NCI-H69 (cell line): ENCODE measurements around the gene ARL11.

Experiments used
- DNase-seq: peaks from one replicate; lab custom pipeline; 2025; lab: John Stamatoyannopoulos, UW

ARL11 gene

GRCh38 chr13:49649244-49649962 lies 21.1 kb downstream of the ARL11 start:
- DNase-seq = peak; percentile 32

GRCh38 chr13:49649963-49650312 lies 21.6 kb downstream of the ARL11 start:
- no peak for DNase-seq

GRCh38 chr13:49651570-49652354 lies 23.5 kb downstream of the ARL11 start:
- peak; percentile 63 for DNase-seq

GRCh38 chr13:49652355-49653305 lies 24.3 kb downstream of the ARL11 start:
- DNase-seq = peak; percentile 77

- no peak for DNase-seq
These were observed 25.2 kb downstream of the ARL11 start for GRCh38 chr13:49653478-49653877.

- DNase-seq = no peak
These were observed 25.7 kb downstream of the ARL11 start for GRCh38 chr13:49654011-49654410.

GRCh38 chr13:49655906-49656305 lies 27.6 kb downstream of the ARL11 start:
- no peak for DNase-seq

- DNase-seq = no peak
These were observed 28.9 kb downstream of the ARL11 start for GRCh38 chr13:49657241-49657641.

- DNase-seq = no peak
These were observed 36.3 kb downstream of the ARL11 start for GRCh38 chr13:49664606-49665005.

- DNase-seq = peak; percentile 11
These were observed 39.5 kb downstream of the ARL11 start for GRCh38 chr13:49667773-49668172.

GRCh38 chr13:49669735-49670309 lies 41.5 kb downstream of the ARL11 start:
- DNase-seq = peak; percentile 74

GRCh38 chr13:49670828-49671227 lies 42.5 kb downstream of the ARL11 start:
- no peak for DNase-seq

GRCh38 chr13:49676581-49677298 lies 48.4 kb downstream of the ARL11 start:
- no peak for DNase-seq

- no peak for DNase-seq
These were observed 50.0 kb downstream of the ARL11 start for GRCh38 chr13:49678191-49678914.

- peak; percentile 2 for DNase-seq
These were observed 50.9 kb downstream of the ARL11 start for GRCh38 chr13:49679246-49679645.

- DNase-seq = peak; percentile 86
These were observed 53.6 kb downstream of the ARL11 start for GRCh38 chr13:49681842-49682435.
